ENCODE results near the gene CAMSAP2.

DNA sequence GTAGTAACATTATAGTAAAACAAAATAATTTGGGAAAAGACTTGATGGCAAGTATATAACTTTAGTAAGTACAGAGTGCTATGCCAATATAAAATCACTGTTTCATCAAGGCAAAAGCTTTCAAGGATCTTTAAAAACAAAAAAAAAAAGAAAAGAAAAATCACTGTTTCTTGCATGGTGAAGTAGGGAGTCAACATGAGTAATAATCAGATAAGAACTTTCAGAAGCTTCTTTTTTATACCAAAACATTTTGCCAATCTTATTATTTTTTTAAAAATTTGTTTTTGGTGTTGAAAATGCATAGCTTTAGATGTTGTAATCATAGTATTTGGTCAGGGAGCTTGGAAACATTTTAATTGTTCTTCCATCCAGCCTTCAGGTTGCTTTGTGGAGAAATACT lies 37.2 kb downstream of the CAMSAP2 start:
- TF ChIP-seq, protein P1, sequence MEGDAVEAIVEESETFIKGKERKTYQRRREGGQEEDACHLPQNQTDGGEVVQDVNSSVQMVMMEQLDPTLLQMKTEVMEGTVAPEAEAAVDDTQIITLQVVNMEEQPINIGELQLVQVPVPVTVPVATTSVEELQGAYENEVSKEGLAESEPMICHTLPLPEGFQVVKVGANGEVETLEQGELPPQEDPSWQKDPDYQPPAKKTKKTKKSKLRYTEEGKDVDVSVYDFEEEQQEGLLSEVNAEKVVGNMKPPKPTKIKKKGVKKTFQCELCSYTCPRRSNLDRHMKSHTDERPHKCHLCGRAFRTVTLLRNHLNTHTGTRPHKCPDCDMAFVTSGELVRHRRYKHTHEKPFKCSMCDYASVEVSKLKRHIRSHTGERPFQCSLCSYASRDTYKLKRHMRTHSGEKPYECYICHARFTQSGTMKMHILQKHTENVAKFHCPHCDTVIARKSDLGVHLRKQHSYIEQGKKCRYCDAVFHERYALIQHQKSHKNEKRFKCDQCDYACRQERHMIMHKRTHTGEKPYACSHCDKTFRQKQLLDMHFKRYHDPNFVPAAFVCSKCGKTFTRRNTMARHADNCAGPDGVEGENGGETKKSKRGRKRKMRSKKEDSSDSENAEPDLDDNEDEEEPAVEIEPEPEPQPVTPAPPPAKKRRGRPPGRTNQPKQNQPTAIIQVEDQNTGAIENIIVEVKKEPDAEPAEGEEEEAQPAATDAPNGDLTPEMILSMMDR (conservative IDR thresholded peaks at IDR 0.05; ENCODE audit: low read length), result no peak
- TF ChIP-seq EZH2phosphoT487 (IDR thresholded peaks at IDR 0.05; ENCODE audit: borderline replicate concordance), result no peak

Data from Loucy (cell line).